ENCODE data around the gene CRIM1. TPM values are rescaled to one million over a fixed set of nuclear protein-coding genes. Genes with fewer than 3 reads are reported as not detected.
A peak's percentile ranks its signal among the peaks of the same experiment; 100 is the strongest.

Gene CRIM1
- total and polyA plus RNA-seq, 4 donors = 2.2 to 22.1 (median 9.6) TPM

DNA sequence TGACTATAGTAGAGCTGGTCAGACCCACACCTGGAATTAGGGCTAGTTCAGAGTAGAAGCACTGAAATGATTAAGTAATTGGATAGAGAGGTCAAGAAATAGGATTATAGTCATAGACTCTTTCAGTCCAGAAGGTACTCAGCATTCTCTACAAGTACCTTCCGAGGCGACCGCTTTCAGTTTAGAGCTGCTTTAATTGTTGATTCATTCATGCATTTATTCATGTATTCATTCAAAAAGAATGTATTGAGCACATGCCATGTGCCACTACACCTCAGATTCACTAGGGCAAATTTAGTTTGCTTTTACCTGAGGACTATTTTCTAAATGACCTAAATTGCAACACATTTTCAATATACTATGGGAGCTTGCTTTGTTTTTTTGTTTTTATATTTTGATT, 48.7 kb downstream of the CRIM1 start:
- 91% methylated on average over 3 of the region's 3 CpGs for WGBS
- TF ChIP-seq, protein P1, sequence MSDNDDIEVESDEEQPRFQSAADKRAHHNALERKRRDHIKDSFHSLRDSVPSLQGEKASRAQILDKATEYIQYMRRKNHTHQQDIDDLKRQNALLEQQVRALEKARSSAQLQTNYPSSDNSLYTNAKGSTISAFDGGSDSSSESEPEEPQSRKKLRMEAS (IDR thresholded peaks at IDR 0.05) = no peak
- TF ChIP-seq, protein P2, sequence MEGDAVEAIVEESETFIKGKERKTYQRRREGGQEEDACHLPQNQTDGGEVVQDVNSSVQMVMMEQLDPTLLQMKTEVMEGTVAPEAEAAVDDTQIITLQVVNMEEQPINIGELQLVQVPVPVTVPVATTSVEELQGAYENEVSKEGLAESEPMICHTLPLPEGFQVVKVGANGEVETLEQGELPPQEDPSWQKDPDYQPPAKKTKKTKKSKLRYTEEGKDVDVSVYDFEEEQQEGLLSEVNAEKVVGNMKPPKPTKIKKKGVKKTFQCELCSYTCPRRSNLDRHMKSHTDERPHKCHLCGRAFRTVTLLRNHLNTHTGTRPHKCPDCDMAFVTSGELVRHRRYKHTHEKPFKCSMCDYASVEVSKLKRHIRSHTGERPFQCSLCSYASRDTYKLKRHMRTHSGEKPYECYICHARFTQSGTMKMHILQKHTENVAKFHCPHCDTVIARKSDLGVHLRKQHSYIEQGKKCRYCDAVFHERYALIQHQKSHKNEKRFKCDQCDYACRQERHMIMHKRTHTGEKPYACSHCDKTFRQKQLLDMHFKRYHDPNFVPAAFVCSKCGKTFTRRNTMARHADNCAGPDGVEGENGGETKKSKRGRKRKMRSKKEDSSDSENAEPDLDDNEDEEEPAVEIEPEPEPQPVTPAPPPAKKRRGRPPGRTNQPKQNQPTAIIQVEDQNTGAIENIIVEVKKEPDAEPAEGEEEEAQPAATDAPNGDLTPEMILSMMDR (IDR thresholded peaks at IDR 0.05; ENCODE audit: low read depth, low read length, missing input control) = no peak
- Histone ChIP-seq H3K27me3 (ENCODE audit: control insufficient read depth in 4 of 4, insufficient read depth in 4 of 4, low read length in 3 of 4) (no peaks in the 10 kb centered on the region), H3K36me3 (ENCODE audit: control insufficient read depth in 4 of 4, insufficient read depth in 3 of 4, low read depth in 1 of 4, low read length in 3 of 4) (peaks cover 0 to 2% (median 0%) of the 10 kb centered on the region in 4 donors), H3K4me1 (ENCODE audit: control insufficient read depth in 4 of 4, insufficient read depth in 4 of 4, low read length in 3 of 4) (no peaks in the 10 kb centered on the region), H3K27ac (ENCODE audit: low read depth in 1 of 2, low read length in 2 of 2) (no peak overlapping the region), H3K4me3 (ENCODE audit: low read depth in 1 of 3, low read length in 3 of 3) (no peak overlapping the region), H3K9me3 (ENCODE audit: control insufficient read depth in 4 of 4, low read length in 3 of 4) (no peaks in the 10 kb centered on the region), H3K9ac (ENCODE audit: low read depth in 1 of 2, low read length in 2 of 2) (no peak overlapping the region)
- DNase-seq (ENCODE audit: low spot score) = no peak

DNA sequence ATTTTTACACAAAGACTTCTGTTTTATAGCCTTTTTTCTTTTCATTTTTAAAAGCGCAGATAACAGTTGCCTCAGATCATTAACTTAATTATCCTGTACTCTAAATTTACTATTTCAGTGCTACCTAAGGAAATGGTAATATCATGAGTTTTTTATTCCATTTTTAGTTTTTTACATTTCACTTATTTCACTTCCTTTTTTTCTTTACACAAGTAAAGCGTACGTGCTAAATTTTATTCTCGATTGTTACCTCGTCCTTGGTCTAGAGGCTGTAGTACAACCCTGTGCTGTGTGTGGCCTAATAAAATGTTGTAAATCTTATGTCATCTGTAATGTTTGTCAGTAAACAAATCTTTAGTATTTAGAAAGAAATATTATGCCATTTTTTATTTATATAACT, 49.2 kb downstream of the CRIM1 start:
- Histone ChIP-seq H3K4me1 (ENCODE audit: control insufficient read depth in 4 of 4, insufficient read depth in 4 of 4, low read length in 3 of 4) (peaks cover 0 to 1% (median 0%) of the 10 kb centered on the region in 4 donors), H3K36me3 (ENCODE audit: control insufficient read depth in 4 of 4, insufficient read depth in 3 of 4, low read depth in 1 of 4, low read length in 3 of 4) (peaks cover 0 to 2% (median 0%) of the 10 kb centered on the region in 4 donors), H3K9me3 (ENCODE audit: control insufficient read depth in 4 of 4, low read length in 3 of 4) (no peaks in the 10 kb centered on the region), H3K4me3 (ENCODE audit: low read depth in 1 of 3, low read length in 3 of 3) (no peak overlapping the region), H3K9ac (ENCODE audit: low read depth in 1 of 2, low read length in 2 of 2) (no peak overlapping the region), H3K27ac (ENCODE audit: low read depth in 1 of 2, low read length in 2 of 2) (no peak overlapping the region), H3K27me3 (ENCODE audit: control insufficient read depth in 4 of 4, insufficient read depth in 4 of 4, low read length in 3 of 4) (no peaks in the 10 kb centered on the region)
- TF ChIP-seq JUND (IDR thresholded peaks at IDR 0.05) (no peak), YY1 (IDR thresholded peaks at IDR 0.05) (no peak), RXRA (IDR thresholded peaks at IDR 0.05) (no peak), NR2F2 (IDR thresholded peaks at IDR 0.05) (no peak), FOXA2 (IDR thresholded peaks at IDR 0.05) (no peak)
- TF ChIP-seq, protein P3, sequence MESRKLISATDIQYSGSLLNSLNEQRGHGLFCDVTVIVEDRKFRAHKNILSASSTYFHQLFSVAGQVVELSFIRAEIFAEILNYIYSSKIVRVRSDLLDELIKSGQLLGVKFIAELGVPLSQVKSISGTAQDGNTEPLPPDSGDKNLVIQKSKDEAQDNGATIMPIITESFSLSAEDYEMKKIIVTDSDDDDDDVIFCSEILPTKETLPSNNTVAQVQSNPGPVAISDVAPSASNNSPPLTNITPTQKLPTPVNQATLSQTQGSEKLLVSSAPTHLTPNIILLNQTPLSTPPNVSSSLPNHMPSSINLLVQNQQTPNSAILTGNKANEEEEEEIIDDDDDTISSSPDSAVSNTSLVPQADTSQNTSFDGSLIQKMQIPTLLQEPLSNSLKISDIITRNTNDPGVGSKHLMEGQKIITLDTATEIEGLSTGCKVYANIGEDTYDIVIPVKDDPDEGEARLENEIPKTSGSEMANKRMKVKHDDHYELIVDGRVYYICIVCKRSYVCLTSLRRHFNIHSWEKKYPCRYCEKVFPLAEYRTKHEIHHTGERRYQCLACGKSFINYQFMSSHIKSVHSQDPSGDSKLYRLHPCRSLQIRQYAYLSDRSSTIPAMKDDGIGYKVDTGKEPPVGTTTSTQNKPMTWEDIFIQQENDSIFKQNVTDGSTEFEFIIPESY (IDR thresholded peaks at IDR 0.05) = no peak
- 84% methylated on average over 5 of the region's 5 CpGs for WGBS
- no peak for DNase-seq (ENCODE audit: low spot score)

DNA sequence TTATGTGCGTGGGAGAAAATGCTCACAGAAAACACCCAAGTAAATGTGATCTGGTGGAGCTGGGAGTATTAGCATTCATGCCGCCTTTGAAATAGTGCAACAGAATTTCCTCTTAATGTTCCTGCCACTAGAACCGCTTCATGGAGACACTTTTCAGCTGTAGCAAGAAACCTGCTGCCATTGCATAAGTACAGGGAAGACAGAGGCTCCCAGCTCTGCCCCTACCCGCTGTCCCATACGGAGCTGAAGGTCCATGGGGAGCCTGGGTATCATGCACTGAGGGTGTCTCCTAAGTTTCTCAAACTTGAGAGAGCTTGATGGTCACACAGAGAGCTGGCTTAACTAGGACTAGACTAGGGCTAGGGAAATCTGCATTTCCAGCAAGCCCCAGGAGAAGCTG, 49.6 kb downstream of the CRIM1 start:
- Histone ChIP-seq H3K27ac (ENCODE audit: low read depth in 1 of 2, low read length in 2 of 2) (no peak overlapping the region), H3K9ac (ENCODE audit: low read depth in 1 of 2, low read length in 2 of 2) (no peak overlapping the region), H3K27me3 (ENCODE audit: control insufficient read depth in 4 of 4, insufficient read depth in 4 of 4, low read length in 3 of 4) (no peaks in the 10 kb centered on the region), H3K4me3 (ENCODE audit: low read depth in 1 of 3, low read length in 3 of 3) (no peak overlapping the region), H3K4me1 (ENCODE audit: control insufficient read depth in 4 of 4, insufficient read depth in 4 of 4, low read length in 3 of 4) (peaks cover 0 to 4% (median 0%) of the 10 kb centered on the region in 4 donors), H3K9me3 (ENCODE audit: control insufficient read depth in 4 of 4, low read length in 3 of 4) (no peaks in the 10 kb centered on the region), H3K36me3 (ENCODE audit: control insufficient read depth in 4 of 4, insufficient read depth in 3 of 4, low read depth in 1 of 4, low read length in 3 of 4) (peaks cover 0 to 2% (median 0%) of the 10 kb centered on the region in 4 donors)
- TF ChIP-seq FOXA2 (IDR thresholded peaks at IDR 0.05) = no peak
- no peak for TF ChIP-seq YY1 (IDR thresholded peaks at IDR 0.05)
- no peak for TF ChIP-seq TAF1 (conservative IDR thresholded peaks at IDR 0.05)
- TF ChIP-seq NR2F2 (IDR thresholded peaks at IDR 0.05) = no peak
- WGBS = 86% methylated on average over 5 of the region's 5 CpGs
- no peak for DNase-seq (ENCODE audit: low spot score)

DNA sequence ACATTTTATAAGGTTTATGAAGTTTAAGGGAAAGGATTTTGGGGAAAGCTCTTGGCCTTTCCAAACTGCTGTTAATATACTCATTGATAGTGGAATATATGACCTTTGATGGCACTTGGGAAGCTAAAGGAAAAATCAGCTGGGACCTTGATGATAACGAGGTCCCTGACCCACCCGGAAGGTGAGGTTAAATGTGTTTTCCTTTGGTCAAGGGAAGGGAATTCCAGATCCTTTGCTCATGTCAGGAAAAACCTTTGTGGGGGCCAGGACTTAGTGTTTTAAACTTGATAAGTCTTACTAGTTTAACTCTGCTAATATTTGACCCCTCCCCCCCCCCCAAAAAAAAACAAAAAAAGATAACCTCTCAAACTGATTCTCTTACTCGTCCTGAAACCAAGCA, 50.7 kb downstream of the CRIM1 start:
- H3K27ac ChIP-seq (ENCODE audit: low read depth in 1 of 2, low read length in 2 of 2) = no peak overlapping the region
- TF ChIP-seq NR2F2 (IDR thresholded peaks at IDR 0.05) = peak; percentile 92
- no peak for TF ChIP-seq JUND (IDR thresholded peaks at IDR 0.05)

More for the DNA sequence above, 50.7 kb downstream of the CRIM1 start:
- Histone ChIP-seq H3K27me3 (ENCODE audit: control insufficient read depth in 4 of 4, insufficient read depth in 4 of 4, low read length in 3 of 4) (no peaks in the 10 kb centered on the region), H3K4me3 (ENCODE audit: low read depth in 1 of 3, low read length in 3 of 3) (no peak overlapping the region), H3K36me3 (ENCODE audit: control insufficient read depth in 4 of 4, insufficient read depth in 3 of 4, low read depth in 1 of 4, low read length in 3 of 4) (no peaks in the 10 kb centered on the region), H3K9ac (ENCODE audit: low read depth in 1 of 2, low read length in 2 of 2) (no peak overlapping the region), H3K9me3 (ENCODE audit: control insufficient read depth in 4 of 4, low read length in 3 of 4) (no peaks in the 10 kb centered on the region), H3K4me1 (ENCODE audit: control insufficient read depth in 4 of 4, insufficient read depth in 4 of 4, low read length in 3 of 4) (peaks cover 0 to 4% (median 2%) of the 10 kb centered on the region in 4 donors)
- 66% methylated on average over 3 of the region's 3 CpGs for WGBS
- no peak for DNase-seq (ENCODE audit: low spot score)
